Ishikawa (cell line): Measurements from ENCODE around the gene RNF11.

Experiments used
- CEBPB ChIP-seq: IDR thresholded peaks from 2 replicates; pipeline ENCODE4 v1.6.1; 2012
- CREB1 ChIP-seq: IDR thresholded peaks from 2 replicates; pipeline ENCODE4 v1.6.1; 2012; ENCODE audit warnings: low read depth
- EGR1 ChIP-seq: IDR thresholded peaks from 2 replicates; pipeline ENCODE4 v1.6.1; 2012
- EP300 ChIP-seq: IDR thresholded peaks from 2 replicates; pipeline ENCODE4 v1.6.1; 2012; ENCODE audit warnings: borderline replicate concordance
- FOXM1 ChIP-seq: IDR thresholded peaks from 2 replicates; pipeline ENCODE4 v1.6.1; 2012; ENCODE audit warnings: low read depth, borderline replicate concordance
- NFIC ChIP-seq: IDR thresholded peaks from 2 replicates; pipeline ENCODE4 v1.6.1; 2012
- RAD21 ChIP-seq: IDR thresholded peaks from 2 replicates; pipeline ENCODE4 v1.6.1; 2012; ENCODE audit warnings: low read depth
- TAF1 ChIP-seq: IDR thresholded peaks from 2 replicates; pipeline ENCODE4 v1.6.1; 2012; ENCODE audit warnings: low read depth, mild to moderate bottlenecking
- TEAD4 ChIP-seq: IDR thresholded peaks from 2 replicates; pipeline ENCODE4 v1.6.1; 2012
- USF1 ChIP-seq: IDR thresholded peaks from 2 replicates; pipeline ENCODE4 v1.6.1; 2012
- YY1 ChIP-seq: IDR thresholded peaks from 2 replicates; pipeline ENCODE4 v1.6.1; 2012; ENCODE audit warnings: low read depth
- ZBTB7A ChIP-seq: IDR thresholded peaks from 2 replicates; pipeline ENCODE4 v1.6.1; 2012; ENCODE audit warnings: low read depth
- TF ChIP-seq, protein P1 (sequence below): IDR thresholded peaks from 2 replicates; pipeline ENCODE4 v1.6.1; 2012; ENCODE audit warnings: low read depth, mild to moderate bottlenecking
- TF ChIP-seq, protein P2 (sequence below): IDR thresholded peaks from 2 replicates; pipeline ENCODE4 v1.6.1; 2012

- TF ChIP-seq RAD21 (no peak), EP300 (no peak), TEAD4 (no peak), TAF1 (no peak), YY1 (no peak), FOXM1 (no peak), ZBTB7A (no peak), CEBPB (no peak), USF1 (no peak), CREB1 (no peak), EGR1 (no peak), NFIC (no peak)
- TF ChIP-seq, protein P1, sequence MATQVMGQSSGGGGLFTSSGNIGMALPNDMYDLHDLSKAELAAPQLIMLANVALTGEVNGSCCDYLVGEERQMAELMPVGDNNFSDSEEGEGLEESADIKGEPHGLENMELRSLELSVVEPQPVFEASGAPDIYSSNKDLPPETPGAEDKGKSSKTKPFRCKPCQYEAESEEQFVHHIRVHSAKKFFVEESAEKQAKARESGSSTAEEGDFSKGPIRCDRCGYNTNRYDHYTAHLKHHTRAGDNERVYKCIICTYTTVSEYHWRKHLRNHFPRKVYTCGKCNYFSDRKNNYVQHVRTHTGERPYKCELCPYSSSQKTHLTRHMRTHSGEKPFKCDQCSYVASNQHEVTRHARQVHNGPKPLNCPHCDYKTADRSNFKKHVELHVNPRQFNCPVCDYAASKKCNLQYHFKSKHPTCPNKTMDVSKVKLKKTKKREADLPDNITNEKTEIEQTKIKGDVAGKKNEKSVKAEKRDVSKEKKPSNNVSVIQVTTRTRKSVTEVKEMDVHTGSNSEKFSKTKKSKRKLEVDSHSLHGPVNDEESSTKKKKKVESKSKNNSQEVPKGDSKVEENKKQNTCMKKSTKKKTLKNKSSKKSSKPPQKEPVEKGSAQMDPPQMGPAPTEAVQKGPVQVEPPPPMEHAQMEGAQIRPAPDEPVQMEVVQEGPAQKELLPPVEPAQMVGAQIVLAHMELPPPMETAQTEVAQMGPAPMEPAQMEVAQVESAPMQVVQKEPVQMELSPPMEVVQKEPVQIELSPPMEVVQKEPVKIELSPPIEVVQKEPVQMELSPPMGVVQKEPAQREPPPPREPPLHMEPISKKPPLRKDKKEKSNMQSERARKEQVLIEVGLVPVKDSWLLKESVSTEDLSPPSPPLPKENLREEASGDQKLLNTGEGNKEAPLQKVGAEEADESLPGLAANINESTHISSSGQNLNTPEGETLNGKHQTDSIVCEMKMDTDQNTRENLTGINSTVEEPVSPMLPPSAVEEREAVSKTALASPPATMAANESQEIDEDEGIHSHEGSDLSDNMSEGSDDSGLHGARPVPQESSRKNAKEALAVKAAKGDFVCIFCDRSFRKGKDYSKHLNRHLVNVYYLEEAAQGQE, result no peak
- TF ChIP-seq, protein P2, sequence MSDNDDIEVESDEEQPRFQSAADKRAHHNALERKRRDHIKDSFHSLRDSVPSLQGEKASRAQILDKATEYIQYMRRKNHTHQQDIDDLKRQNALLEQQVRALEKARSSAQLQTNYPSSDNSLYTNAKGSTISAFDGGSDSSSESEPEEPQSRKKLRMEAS, result no peak
These were observed 38.6 kb downstream of the RNF11 start for GRCh38 chr1:51274676-51275075.
